ENCODE data around the gene S1PR5. TPM values are rescaled to one million over a fixed set of nuclear protein-coding genes. Genes with fewer than 3 reads are reported as not detected.
A peak's percentile ranks its signal among the peaks of the same experiment; 100 is the strongest.

S1PR5 gene
- total and polyA plus RNA-seq, 9 of the 15 experiments (the other 6 are each of a cell fraction or from before 2014, with no cell fraction given), result 0.03 to 0.54 (median 0.35) TPM; not detected in 4

DNA sequence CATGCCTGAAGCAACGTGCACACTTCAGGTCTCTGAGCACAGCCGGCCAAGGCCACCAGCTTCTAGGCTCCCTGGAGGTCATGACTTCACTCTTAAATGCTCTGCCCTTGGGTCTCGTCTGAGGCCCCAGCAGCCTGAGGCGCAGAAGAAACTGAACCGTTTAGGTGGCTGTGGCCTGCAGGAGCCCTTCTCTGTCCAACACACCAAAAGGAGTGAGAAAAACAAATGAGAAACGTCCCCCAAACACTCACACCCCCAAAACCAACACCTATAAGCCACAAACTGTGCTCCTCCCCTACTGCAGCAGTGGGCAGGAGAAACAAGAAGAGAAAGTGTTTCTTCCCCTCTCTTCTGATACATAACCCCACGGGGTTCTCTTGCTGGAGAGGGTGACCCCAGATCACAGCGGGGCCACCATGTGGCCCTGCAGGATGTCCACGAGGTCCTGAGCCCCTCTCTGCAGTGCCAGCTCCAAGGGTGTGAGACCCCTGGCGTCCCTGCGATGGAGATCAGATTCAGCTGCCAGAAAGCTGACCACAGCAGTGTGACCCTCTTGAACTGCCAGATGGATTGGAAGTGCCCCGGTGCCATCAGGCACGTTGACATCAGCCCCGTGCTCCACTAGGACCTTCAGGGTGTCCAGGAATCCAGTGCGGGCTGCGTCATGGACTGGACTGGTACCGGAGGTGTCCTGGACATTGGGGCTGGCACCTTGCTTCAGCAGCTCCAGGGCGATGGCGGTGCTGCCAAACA is 49.6 kb upstream of the S1PR5 start:
- WGBS (ENCODE audit: insufficient coverage, low coverage, missing lambda C conversion rate), result 51% methylated on average over 16 of the region's 19 CpGs
- no peak for ATAC-seq
- H3K36me3 ChIP-seq (ENCODE audit: control insufficient read depth, insufficient read depth, low read length), result peaks cover 17% of the 10 kb centered on the region; the same call in 2 of the 3 replicates
- no peak for FAIRE-seq
- DNase-seq (ENCODE audit: extremely low read depth in 1 of 4, low spot score in 3 of 4), result peak in 1 of 4 experiments; percentile 63
- in situ Hi-C loops (cut with MboI) (no loop called here), intact Hi-C loops (cut with micrococcal nuclease) (loop anchor here (5.0 kb wide), 2 partner anchors 85 to 90 kb away; partner anchors contain the start of gene ILF3)
- no peak overlapping the region for H3K4me3 ChIP-seq
- ChIA-PET POLR2A (interaction anchor here (0.9 to 2.1 kb wide), 4 partner anchors 11 to 68 kb away, joined by 3 to 14 read pairs (median 6); no protein-coding TSS in a partner anchor), CTCF (ENCODE audit: low intra/inter-chr PET ratio) (no interaction called here)
- no peaks in the 10 kb centered on the region for H3K9me3 ChIP-seq (replicated peaks; ENCODE audit: control insufficient read depth, insufficient read depth, low read depth, low read length)
- peak overlapping the region; percentile 9 to 82; a peak in 3 of 4 replicates for H3K9ac ChIP-seq (ENCODE audit: insufficient read depth in 1 of 2, low read depth in 2 of 2, low read length in 2 of 2)
- peaks cover 29 to 49% of the 10 kb centered on the region in 2 experiments for H3K4me1 ChIP-seq (replicated peaks in 1 of 2; ENCODE audit: control insufficient read depth in 2 of 2, insufficient read depth in 2 of 2, low read length in 2 of 2)
- H3K27me3 ChIP-seq (ENCODE audit: control insufficient read depth in 2 of 2, insufficient read depth in 2 of 2, low read length in 2 of 2), result no peaks in the 10 kb centered on the region
- BruUV-seq (replicated peaks), result no TSS peak
- no peaks in the 10 kb centered on the region for H3K9me1 ChIP-seq (ENCODE audit: control insufficient read depth, insufficient read depth, low read length)
- peak overlapping the region; percentile 14 for H3K27ac ChIP-seq (ENCODE audit: extremely low read depth, low read depth, low read length)
- no peaks in the 10 kb centered on the region for H4K20me1 ChIP-seq (replicated peaks; ENCODE audit: control insufficient read depth, insufficient read depth, low read length)
- 0 out of 2 replicates have a peak overlapping the region, but pooled peaks have one; percentile 15 for H2AFZ ChIP-seq (ENCODE audit: low read depth, low read length)
- peaks cover 28% of the 10 kb centered on the region for H3K79me2 ChIP-seq (ENCODE audit: control insufficient read depth, insufficient read depth, low read length)
- peak overlapping the region; percentile 79 for H3K4me2 ChIP-seq (ENCODE audit: insufficient read depth, low read length)
- TF ChIP-seq, protein P1, sequence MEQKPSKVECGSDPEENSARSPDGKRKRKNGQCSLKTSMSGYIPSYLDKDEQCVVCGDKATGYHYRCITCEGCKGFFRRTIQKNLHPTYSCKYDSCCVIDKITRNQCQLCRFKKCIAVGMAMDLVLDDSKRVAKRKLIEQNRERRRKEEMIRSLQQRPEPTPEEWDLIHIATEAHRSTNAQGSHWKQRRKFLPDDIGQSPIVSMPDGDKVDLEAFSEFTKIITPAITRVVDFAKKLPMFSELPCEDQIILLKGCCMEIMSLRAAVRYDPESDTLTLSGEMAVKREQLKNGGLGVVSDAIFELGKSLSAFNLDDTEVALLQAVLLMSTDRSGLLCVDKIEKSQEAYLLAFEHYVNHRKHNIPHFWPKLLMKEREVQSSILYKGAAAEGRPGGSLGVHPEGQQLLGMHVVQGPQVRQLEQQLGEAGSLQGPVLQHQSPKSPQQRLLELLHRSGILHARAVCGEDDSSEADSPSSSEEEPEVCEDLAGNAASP (IDR thresholded peaks at IDR 0.05), result no peak
- 0 out of 2 replicates have a peak, but pooled peaks have one; percentile 43 for TF ChIP-seq ZNF311 (CRISPR knock-in tag; IDR thresholded peaks at IDR 0.05)
- TF ChIP-seq ZNF41 (CRISPR knock-in tag; conservative IDR thresholded peaks at IDR 0.05), result no peak
- no peak for TF ChIP-seq ZNF224 (CRISPR knock-in tag; IDR thresholded peaks at IDR 0.05)
- TF ChIP-seq CXXC5 (CRISPR knock-in tag; IDR thresholded peaks at IDR 0.05), result no peak
- TF ChIP-seq, protein P2, sequence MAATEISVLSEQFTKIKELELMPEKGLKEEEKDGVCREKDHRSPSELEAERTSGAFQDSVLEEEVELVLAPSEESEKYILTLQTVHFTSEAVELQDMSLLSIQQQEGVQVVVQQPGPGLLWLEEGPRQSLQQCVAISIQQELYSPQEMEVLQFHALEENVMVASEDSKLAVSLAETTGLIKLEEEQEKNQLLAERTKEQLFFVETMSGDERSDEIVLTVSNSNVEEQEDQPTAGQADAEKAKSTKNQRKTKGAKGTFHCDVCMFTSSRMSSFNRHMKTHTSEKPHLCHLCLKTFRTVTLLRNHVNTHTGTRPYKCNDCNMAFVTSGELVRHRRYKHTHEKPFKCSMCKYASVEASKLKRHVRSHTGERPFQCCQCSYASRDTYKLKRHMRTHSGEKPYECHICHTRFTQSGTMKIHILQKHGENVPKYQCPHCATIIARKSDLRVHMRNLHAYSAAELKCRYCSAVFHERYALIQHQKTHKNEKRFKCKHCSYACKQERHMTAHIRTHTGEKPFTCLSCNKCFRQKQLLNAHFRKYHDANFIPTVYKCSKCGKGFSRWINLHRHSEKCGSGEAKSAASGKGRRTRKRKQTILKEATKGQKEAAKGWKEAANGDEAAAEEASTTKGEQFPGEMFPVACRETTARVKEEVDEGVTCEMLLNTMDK (IDR thresholded peaks at IDR 0.05; ENCODE audit: borderline replicate concordance, insufficient read depth, low read depth, low read length, poor library complexity, severe bottlenecking), result no peak
- TF ChIP-seq ZNF121 (CRISPR knock-in tag; conservative IDR thresholded peaks at IDR 0.05), result 0 out of 2 replicates have a peak, but pooled peaks have one; percentile 20
- no peak for TF ChIP-seq RCOR1 (IDR thresholded peaks at IDR 0.05; ENCODE audit: borderline replicate concordance in 1 of 2, low read depth in 2 of 2, low read length in 2 of 2)
- TF ChIP-seq, protein P3, sequence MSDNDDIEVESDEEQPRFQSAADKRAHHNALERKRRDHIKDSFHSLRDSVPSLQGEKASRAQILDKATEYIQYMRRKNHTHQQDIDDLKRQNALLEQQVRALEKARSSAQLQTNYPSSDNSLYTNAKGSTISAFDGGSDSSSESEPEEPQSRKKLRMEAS (CRISPR knock-in tag; IDR thresholded peaks at IDR 0.05), result peak; percentile 35; the same call in 1 of the 2 replicates
- no peak for TF ChIP-seq SMARCB1 (IDR thresholded peaks at IDR 0.05; ENCODE audit: insufficient read length, low read depth)
- TF ChIP-seq BRCA1 (IDR thresholded peaks at IDR 0.05), result no peak
- no peak for TF ChIP-seq BRCA1 (CRISPR knock-in tag; IDR thresholded peaks at IDR 0.05)
- no peak for TF ChIP-seq CCNT2 (IDR thresholded peaks at IDR 0.05; ENCODE audit: borderline replicate concordance, extremely low read depth, insufficient read length, low read depth, low read length)
- TF ChIP-seq RAD21 (CRISPR knock-in tag; conservative IDR thresholded peaks at IDR 0.05 in 1 of 2, IDR thresholded peaks at IDR 0.05 in 1 of 2), result no peak
- TF ChIP-seq RBM14 (IDR thresholded peaks at IDR 0.05; ENCODE audit: borderline replicate concordance, insufficient read depth, low read depth, low read length), result no peak
- TF ChIP-seq NONO (IDR thresholded peaks at IDR 0.05; ENCODE audit: low read depth in 2 of 2, low read length in 1 of 2), result no peak

Measured in K562 (cell line).